PC-9 (cell line): ENCODE measurements around the gene SLC17A1. TPM values are rescaled to one million over a fixed set of nuclear protein-coding genes. Genes with fewer than 3 reads are reported as not detected.

Source experiments
- BruUV-seq: library from RNA; stranded (reverse); fragments of 400-500 nt; replicated peaks from 2 replicates; lab custom pipeline; 2021; lab: Mats Ljungman, UMichigan
- CTCF ChIA-PET: fragments of 300-600 bp; sonication (Branson Sonifier 250); formaldehyde crosslinking; loops from one replicate; lab custom pipeline; 2022; ENCODE audit warnings: antibody characterized with exemption; lab: Charles Lee
- POLR2A ChIA-PET: fragments of 300-600 bp; sonication (Branson Sonifier 250); formaldehyde crosslinking; loops from one replicate; lab custom pipeline; 2022; ENCODE audit warnings: antibody characterized with exemption; ENCODE audit not compliant: unreplicated experiment; lab: Charles Lee
- DNase-seq, 2 experiments: peaks; one replicate each; pipeline versions ENCODE4 v3.0.0 to v3.0.0-alpha.2; 2015 to 2022; ENCODE audit warnings: mixed read lengths in 1 of 2
- H2AFZ ChIP-seq: fragments of 200-600 bp; sonication (generic); 2 replicates; pipeline ENCODE4 v1.8.1; 2017; ENCODE audit warnings: antibody characterized with exemption
- H3F3A ChIP-seq: fragments of 200-600 bp; sonication (generic); 2 replicates; pipeline ENCODE4 v1.8.1; 2017; ENCODE audit warnings: antibody characterized with exemption, mild to moderate bottlenecking, low read depth; ENCODE audit not compliant: insufficient read depth
- H3K27ac ChIP-seq: fragments of 200-600 bp; sonication (generic); 2 replicates; pipeline ENCODE4 v1.6.1; 2016; ENCODE audit warnings: mixed run types
- H3K27me3 ChIP-seq: fragments of 200-600 bp; sonication (generic); 2 replicates; pipeline ENCODE4 v1.6.1; 2016; ENCODE audit warnings: low read depth, mixed run types; ENCODE audit not compliant: insufficient read depth
- H3K36me3 ChIP-seq: fragments of 200-600 bp; sonication (generic); 2 replicates; pipeline ENCODE4 v1.6.1; 2016; ENCODE audit warnings: low read depth, mixed run types
- H3K4me1 ChIP-seq: fragments of 200-600 bp; sonication (generic); replicated peaks from 2 replicates; pipeline ENCODE4 v1.6.1; 2016; ENCODE audit warnings: mixed run types; ENCODE audit not compliant: insufficient read depth
- H3K4me2 ChIP-seq: fragments of 200-600 bp; sonication (generic); 2 replicates; pipeline ENCODE4 v1.6.1; 2017; ENCODE audit warnings: mixed run types
- H3K4me3 ChIP-seq: fragments of 200-600 bp; sonication (generic); 2 replicates; pipeline ENCODE4 v1.6.1; 2016; ENCODE audit warnings: mixed run types
- H3K79me2 ChIP-seq: fragments of 200-600 bp; sonication (generic); 2 replicates; pipeline ENCODE4 v1.6.1; 2017; ENCODE audit warnings: low read depth, mixed run types
- H3K9me2 ChIP-seq: fragments of 200-600 bp; sonication (generic); 2 replicates; pipeline ENCODE4 v1.8.1; 2017; ENCODE audit warnings: mild to moderate bottlenecking; ENCODE audit not compliant: insufficient read depth
- H3K9me3 ChIP-seq: fragments of 200-600 bp; sonication (generic); 2 replicates; pipeline ENCODE4 v1.8.1; 2016; ENCODE audit warnings: low read depth; ENCODE audit not compliant: insufficient read depth
- H4K20me1 ChIP-seq: fragments of 200-600 bp; sonication (generic); 2 replicates; pipeline ENCODE4 v1.8.1; 2017; ENCODE audit not compliant: insufficient read depth
- EZH2 ChIP-seq: fragments of 200-600 bp; sonication (generic); IDR thresholded peaks from 2 replicates; pipeline ENCODE4 v1.8.0; 2017; ENCODE audit warnings: antibody characterized with exemption, low read depth
- intact Hi-C: fragments of 100-400 bp; cut with micrococcal nuclease; formaldehyde crosslinking; loops from one replicate; pipeline ENCODE4 v1.10.0; 2022; ENCODE audit not compliant: unreplicated experiment
- total RNA-seq: library from RNA; stranded (reverse); gene quantifications from 2 replicates; pipeline ENCODE4 v1.2.3, GENCODE V29; 2021
- TF ChIP-seq, protein P1 (sequence below): fragments of 200-600 bp; sonication (generic); conservative IDR thresholded peaks from 2 replicates; pipeline ENCODE4 v1.6.1; 2017; ENCODE audit warnings: mixed run types, antibody characterized with exemption, mild to moderate bottlenecking, moderate library complexity

SLC17A1 gene
- total RNA-seq, 1 experiment from 2014 or later, result not detected

GRCh38 chr6:25830458-25830857, 1.4 kb downstream of the SLC17A1 start:
- POLR2A ChIA-PET, result no interaction called here
- no TSS peak for BruUV-seq
- Histone ChIP-seq H3F3A (no peaks in the 10 kb centered on the region), H3K4me3 (no peak overlapping the region), H3K27me3 (no peaks in the 10 kb centered on the region), H3K9me2 (no peaks in the 10 kb centered on the region), H3K9me3 (no peaks in the 10 kb centered on the region), H3K4me1 (no peaks in the 10 kb centered on the region), H3K4me2 (no peak overlapping the region), H2AFZ (no peak overlapping the region), H3K36me3 (no peaks in the 10 kb centered on the region), H3K27ac (no peak overlapping the region), H3K79me2 (no peaks in the 10 kb centered on the region), H4K20me1 (no peaks in the 10 kb centered on the region)
- CTCF ChIA-PET, result no interaction called here
- DNase-seq, result no peak
- no peak for TF ChIP-seq EZH2
- TF ChIP-seq, protein P1, sequence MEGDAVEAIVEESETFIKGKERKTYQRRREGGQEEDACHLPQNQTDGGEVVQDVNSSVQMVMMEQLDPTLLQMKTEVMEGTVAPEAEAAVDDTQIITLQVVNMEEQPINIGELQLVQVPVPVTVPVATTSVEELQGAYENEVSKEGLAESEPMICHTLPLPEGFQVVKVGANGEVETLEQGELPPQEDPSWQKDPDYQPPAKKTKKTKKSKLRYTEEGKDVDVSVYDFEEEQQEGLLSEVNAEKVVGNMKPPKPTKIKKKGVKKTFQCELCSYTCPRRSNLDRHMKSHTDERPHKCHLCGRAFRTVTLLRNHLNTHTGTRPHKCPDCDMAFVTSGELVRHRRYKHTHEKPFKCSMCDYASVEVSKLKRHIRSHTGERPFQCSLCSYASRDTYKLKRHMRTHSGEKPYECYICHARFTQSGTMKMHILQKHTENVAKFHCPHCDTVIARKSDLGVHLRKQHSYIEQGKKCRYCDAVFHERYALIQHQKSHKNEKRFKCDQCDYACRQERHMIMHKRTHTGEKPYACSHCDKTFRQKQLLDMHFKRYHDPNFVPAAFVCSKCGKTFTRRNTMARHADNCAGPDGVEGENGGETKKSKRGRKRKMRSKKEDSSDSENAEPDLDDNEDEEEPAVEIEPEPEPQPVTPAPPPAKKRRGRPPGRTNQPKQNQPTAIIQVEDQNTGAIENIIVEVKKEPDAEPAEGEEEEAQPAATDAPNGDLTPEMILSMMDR, result no peak
- intact Hi-C loops, result no loop called here

DNA sequence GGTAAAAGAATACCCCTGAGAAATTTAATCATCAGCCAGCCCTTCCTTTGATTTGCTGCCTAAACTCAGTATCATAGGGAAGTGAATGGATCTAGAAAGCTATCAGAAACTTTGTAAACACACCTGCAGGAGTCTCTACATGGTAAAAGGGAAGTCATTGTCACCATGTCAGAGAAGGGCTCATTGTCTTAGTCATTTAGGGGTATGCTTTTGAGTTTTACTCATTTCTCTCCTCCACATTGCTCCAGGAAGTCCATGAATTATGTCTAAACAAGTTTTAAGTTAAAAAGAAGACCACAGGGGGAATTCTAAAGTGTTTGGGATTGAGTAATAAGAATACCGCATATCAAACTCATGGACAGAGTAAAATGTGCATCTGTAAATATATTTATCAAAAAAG, 2.5 kb downstream of the SLC17A1 start:
- TF ChIP-seq EZH2, result no peak
- TF ChIP-seq, protein P1, result no peak
- Histone ChIP-seq H3K9me3 (no peaks in the 10 kb centered on the region), H3K27me3 (no peaks in the 10 kb centered on the region)

GRCh38 chr6:25821341-25821740, 10.5 kb downstream of the SLC17A1 start:
- POLR2A ChIA-PET, result no interaction called here
- no TSS peak for BruUV-seq

More for the DNA sequence above, 2.5 kb downstream of the SLC17A1 start:
- no peak overlapping the region for H3K4me2 ChIP-seq
- no peak overlapping the region for H2AFZ ChIP-seq
- no peak overlapping the region for H3K4me3 ChIP-seq
- H3K4me1 ChIP-seq, result no peaks in the 10 kb centered on the region
- no peaks in the 10 kb centered on the region for H3K9me2 ChIP-seq
- no peaks in the 10 kb centered on the region for H3K79me2 ChIP-seq
- no peaks in the 10 kb centered on the region for H3K36me3 ChIP-seq
- H3F3A ChIP-seq, result no peaks in the 10 kb centered on the region
- no peaks in the 10 kb centered on the region for H4K20me1 ChIP-seq
- no peak for DNase-seq
- BruUV-seq, result no TSS peak
- CTCF ChIA-PET, result no interaction called here
- POLR2A ChIA-PET, result no interaction called here
- intact Hi-C loops, result no loop called here
- H3K27ac ChIP-seq, result no peak overlapping the region

More at GRCh38 chr6:25821341-25821740, 10.5 kb downstream of the SLC17A1 start:
- Histone ChIP-seq H4K20me1 (no peaks in the 10 kb centered on the region), H2AFZ (no peak overlapping the region), H3K4me1 (no peaks in the 10 kb centered on the region), H3K4me3 (no peak overlapping the region), H3K4me2 (no peak overlapping the region), H3K9me2 (no peaks in the 10 kb centered on the region), H3F3A (no peaks in the 10 kb centered on the region), H3K79me2 (no peaks in the 10 kb centered on the region), H3K27me3 (no peaks in the 10 kb centered on the region), H3K36me3 (no peaks in the 10 kb centered on the region), H3K9me3 (no peaks in the 10 kb centered on the region; the same call in 1 of the 2 replicates), H3K27ac (no peak overlapping the region)
- TF ChIP-seq EZH2, result no peak
- TF ChIP-seq, protein P1, result no peak
- intact Hi-C loops, result no loop called here
- CTCF ChIA-PET, result no interaction called here
- no peak for DNase-seq
